SK-N-MC (cell line): Measurements from ENCODE around the gene IER3.
"Not testable (repeated sequence)": the region's sequence is repeated elsewhere in the genome, so short reads cannot be mapped to it uniquely, and the experiment has no call there.

Experiments
- EZH2 ChIP-seq: fragments of 200-600 bp; sonication (generic); IDR thresholded peaks from one replicate; pipeline ENCODE4 v1.6.1; 2017; ENCODE audit warnings: antibody characterized with exemption
- POLR2AphosphoS5 ChIP-seq: IDR thresholded peaks from 2 replicates; pipeline ENCODE4 v1.6.1; 2012; ENCODE audit warnings: mild to moderate bottlenecking, low read depth, low read length, borderline replicate concordance

GRCh38 chr6:30717845-30718720, 26.3 kb downstream of the IER3 start:
- 0 out of 2 replicates have a peak, but pooled peaks have one; percentile 4 for TF ChIP-seq POLR2AphosphoS5
- TF ChIP-seq EZH2 = not testable (repeated sequence)
